ENCODE measurements around the gene ASCL4.

GRCh38 chr12:107730618-107731341, 43.7 kb upstream of the ASCL4 start:
- TF ChIP-seq CTCF (IDR thresholded peaks at IDR 0.05): no peak
- no peak for TF ChIP-seq POLR2A (IDR thresholded peaks at IDR 0.05)

Measured in lower leg skin (tissue), 3 donors.